Mammary epithelial cell (primary cell): ENCODE data around the gene ACYP2.

ENCODE experiments used
- EZH2 ChIP-seq: IDR thresholded peaks from 2 replicates; pipeline ENCODE4 v1.6.1; 2012; ENCODE audit warnings: low read length, inconsistent platforms, borderline replicate concordance
- TF ChIP-seq, protein P1 (sequence below), 2 donors: IDR thresholded peaks in 1 of 2; conservative IDR thresholded peaks in 1 of 2; 2 replicates each; pipeline ENCODE4 v1.5.1; 2011 to 2012; ENCODE audit warnings: inconsistent platforms in 2 of 2, low read length in 2 of 2, mild to moderate bottlenecking in 2 of 2, control low read depth in 1 of 2, low read depth in 1 of 2; ENCODE audit not compliant: insufficient read depth in 1 of 2; ENCODE audit errors: extremely low read depth in 1 of 2

- TF ChIP-seq, protein P1, sequence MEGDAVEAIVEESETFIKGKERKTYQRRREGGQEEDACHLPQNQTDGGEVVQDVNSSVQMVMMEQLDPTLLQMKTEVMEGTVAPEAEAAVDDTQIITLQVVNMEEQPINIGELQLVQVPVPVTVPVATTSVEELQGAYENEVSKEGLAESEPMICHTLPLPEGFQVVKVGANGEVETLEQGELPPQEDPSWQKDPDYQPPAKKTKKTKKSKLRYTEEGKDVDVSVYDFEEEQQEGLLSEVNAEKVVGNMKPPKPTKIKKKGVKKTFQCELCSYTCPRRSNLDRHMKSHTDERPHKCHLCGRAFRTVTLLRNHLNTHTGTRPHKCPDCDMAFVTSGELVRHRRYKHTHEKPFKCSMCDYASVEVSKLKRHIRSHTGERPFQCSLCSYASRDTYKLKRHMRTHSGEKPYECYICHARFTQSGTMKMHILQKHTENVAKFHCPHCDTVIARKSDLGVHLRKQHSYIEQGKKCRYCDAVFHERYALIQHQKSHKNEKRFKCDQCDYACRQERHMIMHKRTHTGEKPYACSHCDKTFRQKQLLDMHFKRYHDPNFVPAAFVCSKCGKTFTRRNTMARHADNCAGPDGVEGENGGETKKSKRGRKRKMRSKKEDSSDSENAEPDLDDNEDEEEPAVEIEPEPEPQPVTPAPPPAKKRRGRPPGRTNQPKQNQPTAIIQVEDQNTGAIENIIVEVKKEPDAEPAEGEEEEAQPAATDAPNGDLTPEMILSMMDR (conservative IDR thresholded peaks at IDR 0.05 in 1 of 2, IDR thresholded peaks at IDR 0.05 in 1 of 2; ENCODE audit: extremely low read depth in 1 of 2, insufficient read depth in 1 of 2, low read depth in 1 of 2, low read length in 2 of 2) = no peak
- no peak for TF ChIP-seq EZH2
These were observed 69.7 kb downstream of the ACYP2 start for GRCh38 chr2:54185105-54185504.
